ENCODE data around the gene NAPSA. TPM values are rescaled to one million over a fixed set of nuclear protein-coding genes. Genes with fewer than 3 reads are reported as not detected.
A peak's percentile ranks its signal among the peaks of the same experiment; 100 is the strongest.

The NAPSA gene
- total and polyA plus RNA-seq, 9 of the 15 experiments (the other 6 are each of a cell fraction or from before 2014, with no cell fraction given) = 0.25 to 1.9 (median 0.69) TPM

- TF ChIP-seq RFX7 (CRISPR knock-in tag; IDR thresholded peaks at IDR 0.05) (no peak), DNMT1 (IDR thresholded peaks at IDR 0.05) (no peak; the same call in 1 of the 2 replicates), BACH1 (tag; IDR thresholded peaks at IDR 0.05) (no peak), ZNF696 (CRISPR knock-in tag; conservative IDR thresholded peaks at IDR 0.05) (no peak), PHB2 (IDR thresholded peaks at IDR 0.05; ENCODE audit: low read depth) (no peak), ASH1L (IDR thresholded peaks at IDR 0.05; ENCODE audit: borderline replicate concordance, low read depth, partially characterized antibody) (no peak), EP400 (IDR thresholded peaks at IDR 0.05) (peak; percentile 83), HEY1 (CRISPR knock-in tag; IDR thresholded peaks at IDR 0.05; ENCODE audit: borderline replicate concordance) (peak; percentile 89), MTA3 (IDR thresholded peaks at IDR 0.05; ENCODE audit: borderline replicate concordance) (no peak), TEAD2 (tag; IDR thresholded peaks at IDR 0.05) (no peak), FOXP4 (CRISPR knock-in tag; IDR thresholded peaks at IDR 0.05; ENCODE audit: borderline replicate concordance) (no peak), RAD21 (CRISPR knock-in tag; conservative IDR thresholded peaks at IDR 0.05 in 1 of 2, IDR thresholded peaks at IDR 0.05 in 1 of 2) (peak in 1 of 2 experiments; percentile 16; a peak in 1 of 4 replicates), ZNF316 (IDR thresholded peaks at IDR 0.05) (no peak), CREB5 (CRISPR knock-in tag; IDR thresholded peaks at IDR 0.05) (peak; percentile 68), ZNF766 (CRISPR knock-in tag; conservative IDR thresholded peaks at IDR 0.05) (no peak), SAFB2 (IDR thresholded peaks at IDR 0.05; ENCODE audit: borderline replicate concordance, low read depth, low read length, severe bottlenecking) (no peak), ETS2 (tag; IDR thresholded peaks at IDR 0.05; ENCODE audit: borderline replicate concordance, poor library complexity, severe bottlenecking) (no peak)
- TF ChIP-seq, protein P1, sequence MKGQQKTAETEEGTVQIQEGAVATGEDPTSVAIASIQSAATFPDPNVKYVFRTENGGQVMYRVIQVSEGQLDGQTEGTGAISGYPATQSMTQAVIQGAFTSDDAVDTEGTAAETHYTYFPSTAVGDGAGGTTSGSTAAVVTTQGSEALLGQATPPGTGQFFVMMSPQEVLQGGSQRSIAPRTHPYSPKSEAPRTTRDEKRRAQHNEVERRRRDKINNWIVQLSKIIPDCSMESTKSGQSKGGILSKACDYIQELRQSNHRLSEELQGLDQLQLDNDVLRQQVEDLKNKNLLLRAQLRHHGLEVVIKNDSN (CRISPR knock-in tag; IDR thresholded peaks at IDR 0.05) = peak; percentile 69
- TF ChIP-seq, protein P2, sequence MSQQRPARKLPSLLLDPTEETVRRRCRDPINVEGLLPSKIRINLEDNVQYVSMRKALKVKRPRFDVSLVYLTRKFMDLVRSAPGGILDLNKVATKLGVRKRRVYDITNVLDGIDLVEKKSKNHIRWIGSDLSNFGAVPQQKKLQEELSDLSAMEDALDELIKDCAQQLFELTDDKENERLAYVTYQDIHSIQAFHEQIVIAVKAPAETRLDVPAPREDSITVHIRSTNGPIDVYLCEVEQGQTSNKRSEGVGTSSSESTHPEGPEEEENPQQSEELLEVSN (IDR thresholded peaks at IDR 0.05; ENCODE audit: borderline replicate concordance in 1 of 2, extremely low read depth in 1 of 2, insufficient read depth in 1 of 2, insufficient read length in 1 of 2, low read depth in 1 of 2, low read length in 1 of 2, poor library complexity in 1 of 2, severe bottlenecking in 1 of 2) = peak; percentile 68 to 93
Measured at GRCh38 chr19:50383852-50384684, 18.6 kb upstream of the NAPSA start, which contains the start of gene POLD1 (continued).

Measured in K562 (cell line).